Lower leg skin (tissue), 3 donors: ENCODE data around the gene CYTH2.

Experiments used
- CTCF ChIP-seq, 3 donors: fragments of 450-650 bp; IDR thresholded peaks; one replicate each; pipeline ENCODE4 v1.5.1; 2016; ENCODE audit warnings: antibody characterized with exemption in 3 of 3, mild to moderate bottlenecking in 3 of 3, moderate library complexity in 2 of 3
- POLR2A ChIP-seq, 2 donors: fragments of 450-650 bp; IDR thresholded peaks; one replicate each; pipeline ENCODE4 v1.6.1; 2016 to 2017; ENCODE audit warnings: antibody characterized with exemption in 2 of 2, mild to moderate bottlenecking in 1 of 2, moderate library complexity in 1 of 2

- TF ChIP-seq CTCF (IDR thresholded peaks at IDR 0.05) (no peak), POLR2A (IDR thresholded peaks at IDR 0.05) (no peak)
Measured at GRCh38 chr19:48518207-48518606, 49.0 kb downstream of the CYTH2 start.
